ENCODE data around the gene SP5. TPM values are rescaled to one million over a fixed set of nuclear protein-coding genes. Genes with fewer than 3 reads are reported as not detected.

SP5 gene
- total and polyA plus RNA-seq, 9 of the 15 experiments (the other 6 are each of a cell fraction or from before 2014, with no cell fraction given), result 0.03 to 1.7 (median 0.16) TPM; not detected in 1

GRCh38 chr2:170670651-170671050 is 44.5 kb upstream of the SP5 start (continued):
- no peak for TF ChIP-seq HINFP (tag; conservative IDR thresholded peaks at IDR 0.05; ENCODE audit: low read depth)

- in situ Hi-C loops (cut with MboI), result no loop called here
- no peaks in the 10 kb centered on the region for H3K36me3 ChIP-seq (ENCODE audit: control insufficient read depth, insufficient read depth, low read length)
- no peaks in the 10 kb centered on the region for H3K9me3 ChIP-seq (replicated peaks; ENCODE audit: control insufficient read depth, insufficient read depth, low read depth, low read length)
- H4K20me1 ChIP-seq (replicated peaks; ENCODE audit: control insufficient read depth, insufficient read depth, low read length), result no peaks in the 10 kb centered on the region
- no peak overlapping the region for H3K4me2 ChIP-seq (ENCODE audit: insufficient read depth, low read length)
- peaks cover 0 to 3% of the 10 kb centered on the region in 2 experiments; a peak in 2 of 5 replicates for H3K4me1 ChIP-seq (replicated peaks in 1 of 2; ENCODE audit: control insufficient read depth in 2 of 2, insufficient read depth in 2 of 2, low read length in 2 of 2)
- no TSS peak for BruUV-seq (replicated peaks)
- no peak overlapping the region for H3K9ac ChIP-seq (ENCODE audit: insufficient read depth in 1 of 2, low read depth in 2 of 2, low read length in 2 of 2)
- no peak overlapping the region for H3K27ac ChIP-seq (ENCODE audit: extremely low read depth, low read depth, low read length)
- intact Hi-C loops (cut with micrococcal nuclease), result no loop called here
- TF ChIP-seq MYBL2 (IDR thresholded peaks at IDR 0.05; ENCODE audit: low read depth), result peak; percentile 58
- no peak for TF ChIP-seq MYBL2 (CRISPR knock-in tag; IDR thresholded peaks at IDR 0.05; ENCODE audit: borderline replicate concordance)
- peak; percentile 32 for TF ChIP-seq DACH1 (IDR thresholded peaks at IDR 0.05; ENCODE audit: partially characterized antibody)
- peak; percentile 30 for TF ChIP-seq MEIS2 (IDR thresholded peaks at IDR 0.05; ENCODE audit: partially characterized antibody)
- TF ChIP-seq NCOA1 (IDR thresholded peaks at IDR 0.05; ENCODE audit: low read depth), result no peak
- TF ChIP-seq FOXM1 (IDR thresholded peaks at IDR 0.05; ENCODE audit: low read depth), result peak; percentile 53; the same call in 1 of the 2 replicates
- no peak for TF ChIP-seq FOXM1 (CRISPR knock-in tag; IDR thresholded peaks at IDR 0.05; ENCODE audit: low read depth)
- peak; percentile 97 for TF ChIP-seq HMBOX1 (IDR thresholded peaks at IDR 0.05)
- TF ChIP-seq CBX1 (IDR thresholded peaks at IDR 0.05; ENCODE audit: low read depth), result no peak
- TF ChIP-seq SMAD3 (CRISPR knock-in tag; conservative IDR thresholded peaks at IDR 0.05), result no peak
- TF ChIP-seq PKNOX1 (IDR thresholded peaks at IDR 0.05), result peak; percentile 53
- H3K4me3 ChIP-seq, result no peak overlapping the region
- no peaks in the 10 kb centered on the region for H3K27me3 ChIP-seq (ENCODE audit: control insufficient read depth in 2 of 2, insufficient read depth in 2 of 2, low read length in 2 of 2)
- ATAC-seq (peak; percentile 43; the same call in 2 of the 3 replicates), DNase-seq (ENCODE audit: extremely low read depth in 1 of 4, low spot score in 3 of 4) (peak in 1 of 4 experiments; percentile 44), FAIRE-seq (peak; percentile 78)
- peak overlapping the region; percentile 35; the same call in 1 of the 2 replicates for H2AFZ ChIP-seq (ENCODE audit: low read depth, low read length)
- H3K79me2 ChIP-seq (ENCODE audit: control insufficient read depth, insufficient read depth, low read length), result no peaks in the 10 kb centered on the region
- ChIA-PET CTCF (ENCODE audit: low intra/inter-chr PET ratio) (no interaction called here), POLR2A (interaction anchor here (2.9 kb wide), 1 partner anchor 9 kb away, joined by 13 read pairs; no protein-coding TSS in a partner anchor)
- 15% methylated on average over 9 of the region's 9 CpGs for WGBS (ENCODE audit: insufficient coverage, low coverage, missing lambda C conversion rate)
- H3K9me1 ChIP-seq (ENCODE audit: control insufficient read depth, insufficient read depth, low read length), result no peaks in the 10 kb centered on the region
Observed at GRCh38 chr2:170671079-170671478, 44.1 kb upstream of the SP5 start.
